HG03025 (cell line): ENCODE results near the gene GOLGA6D.
"Not testable (repeated sequence)": the region's sequence is repeated elsewhere in the genome, so short reads cannot be mapped to it uniquely, and the experiment has no call there.

ENCODE experiments used
- ATAC-seq: cut with Tn5 transposase; IDR thresholded peaks from one replicate; pipeline ENCODE4 v1.9.1; 2021; ENCODE audit warnings: mild to moderate bottlenecking, moderate library complexity; ENCODE audit not compliant: unreplicated experiment, low FRiP score

The GOLGA6D gene

DNA sequence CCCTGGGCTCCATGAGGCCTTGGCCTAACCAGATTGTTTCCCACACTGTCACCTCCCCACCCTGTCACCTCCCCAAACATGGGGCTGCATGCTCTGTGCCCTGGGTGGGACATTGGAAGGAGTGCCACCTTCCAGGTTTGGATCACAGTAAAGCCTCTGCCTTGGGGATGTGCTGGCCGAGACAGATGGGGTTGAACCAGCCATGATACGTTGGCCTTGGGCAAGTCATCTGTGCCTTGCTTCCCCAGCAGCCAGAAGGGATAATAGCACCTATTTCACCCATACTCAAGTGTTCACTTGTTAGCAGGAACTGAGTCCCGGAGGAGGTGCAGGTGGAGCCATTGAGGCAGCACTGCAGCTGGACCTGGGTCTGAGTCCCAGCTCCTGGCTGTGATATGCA, 7.0 kb upstream of the GOLGA6D start:
- ATAC-seq: not testable (repeated sequence)

DNA sequence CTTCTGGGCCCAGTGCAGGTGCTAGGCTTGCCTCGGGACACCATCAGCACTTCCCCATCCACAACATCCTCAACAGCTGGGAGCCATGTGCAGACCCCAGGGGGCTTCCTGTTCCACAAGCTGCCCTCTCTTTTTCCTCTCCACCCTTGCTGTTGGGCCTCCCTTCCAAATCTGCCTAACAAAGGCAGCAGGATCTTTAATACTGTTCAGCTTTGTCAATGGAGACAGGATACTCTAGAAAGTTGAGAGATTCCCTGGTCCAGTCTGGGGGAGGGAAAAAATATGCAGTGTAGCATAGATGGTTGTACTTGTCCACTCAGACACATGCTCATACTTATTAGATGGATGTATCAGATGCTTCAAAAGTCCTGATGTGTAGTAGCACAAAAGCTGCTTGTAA, 4.1 kb upstream of the GOLGA6D start:
- not testable (repeated sequence) for ATAC-seq

DNA sequence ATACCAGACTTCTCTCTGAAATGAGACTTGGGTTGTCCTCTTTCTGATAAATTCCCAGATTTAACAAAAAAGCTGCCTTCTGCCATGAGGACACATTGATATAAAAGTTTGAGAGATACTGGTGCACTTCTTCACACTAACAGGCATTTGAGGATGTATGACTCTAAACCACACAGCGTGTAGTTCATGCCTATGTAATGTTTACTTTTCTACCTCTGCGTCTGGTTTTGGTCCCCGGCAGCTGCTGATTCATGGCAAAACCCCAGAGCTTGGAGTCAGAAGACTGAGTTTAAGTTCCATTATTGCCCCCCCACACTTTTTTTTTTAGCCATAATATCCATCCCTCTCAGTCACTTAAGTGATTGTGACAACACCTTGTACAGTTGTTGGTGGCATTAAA, 1.5 kb downstream of the GOLGA6D start:
- ATAC-seq: not testable (repeated sequence)

DNA sequence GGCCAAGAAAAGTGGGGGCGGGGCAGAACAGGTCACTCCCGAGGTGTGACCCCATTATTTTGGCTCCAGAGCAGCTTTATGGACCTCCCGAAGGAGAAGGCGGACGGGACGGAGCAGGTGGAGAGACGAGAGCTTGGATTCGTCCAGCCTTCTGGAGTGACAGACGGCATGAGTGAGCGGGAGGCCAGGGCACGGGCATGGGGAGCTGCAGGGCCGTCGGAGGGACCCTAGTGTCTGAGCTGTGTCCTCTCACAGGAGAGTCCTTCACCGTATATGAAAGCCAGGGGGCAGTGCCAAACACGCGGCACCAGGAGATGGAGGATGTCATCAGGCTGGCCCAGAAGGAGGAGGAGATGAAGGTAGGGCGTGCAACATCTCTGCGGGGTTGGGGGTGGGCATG, 11.0 kb downstream of the GOLGA6D start:
- not testable (repeated sequence) for ATAC-seq

DNA sequence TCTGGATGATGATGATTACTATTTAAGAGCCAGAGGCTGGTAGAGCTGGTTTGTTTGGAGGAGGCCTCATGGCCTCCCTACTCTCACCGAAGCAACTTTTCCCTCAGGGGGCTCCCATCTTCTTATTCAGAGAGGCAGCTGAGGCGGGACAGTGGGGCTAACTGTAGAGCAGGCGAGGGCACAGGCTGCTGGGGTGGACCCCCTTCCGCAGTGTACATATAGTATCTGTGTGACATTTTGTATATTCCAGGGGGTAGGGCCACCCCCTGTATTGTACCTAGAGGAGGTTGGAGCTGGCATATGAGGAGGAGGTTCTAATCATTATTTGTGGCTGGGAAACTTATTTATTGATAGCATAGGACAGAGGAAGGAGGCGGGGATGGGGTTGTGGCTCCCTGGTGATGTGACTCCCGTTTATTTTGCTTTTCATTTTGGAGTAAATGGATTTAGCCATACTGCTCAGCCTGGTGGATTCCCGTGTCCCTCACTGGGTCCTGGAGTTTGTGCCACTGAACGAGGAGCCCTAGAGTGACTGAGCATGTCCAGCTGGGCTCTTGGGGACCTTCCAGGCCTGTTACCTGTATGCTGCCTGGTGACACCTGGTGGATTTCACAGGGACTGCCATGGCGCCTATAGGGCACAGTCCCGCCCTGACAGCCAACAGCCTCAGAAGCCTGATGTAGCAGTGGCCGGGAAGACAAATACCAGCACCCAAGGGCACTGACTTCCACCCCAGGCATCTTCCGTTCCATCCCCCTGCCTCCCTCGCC, 16.1 kb downstream of the GOLGA6D start:
- not testable (repeated sequence) for ATAC-seq

DNA sequence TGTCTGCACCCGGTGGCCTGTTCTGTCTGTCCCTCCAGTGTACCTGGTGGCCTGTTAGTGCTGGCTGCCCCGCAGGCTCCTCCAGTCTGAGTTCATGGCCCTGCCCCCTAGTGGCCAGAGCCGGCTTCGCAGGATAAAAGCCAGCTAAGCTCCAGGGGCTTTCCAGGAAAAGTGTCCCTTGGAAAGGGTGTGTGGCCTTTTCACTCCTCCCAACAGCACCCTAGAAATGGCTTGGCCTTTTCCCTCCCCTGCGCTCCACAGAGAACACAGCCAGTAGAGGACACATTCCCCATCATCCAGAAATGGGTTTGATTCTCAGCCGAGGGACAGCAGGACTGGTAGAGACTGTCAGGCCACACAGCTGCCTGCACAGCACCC, 16.7 kb downstream of the GOLGA6D start:
- ATAC-seq: not testable (repeated sequence)

DNA sequence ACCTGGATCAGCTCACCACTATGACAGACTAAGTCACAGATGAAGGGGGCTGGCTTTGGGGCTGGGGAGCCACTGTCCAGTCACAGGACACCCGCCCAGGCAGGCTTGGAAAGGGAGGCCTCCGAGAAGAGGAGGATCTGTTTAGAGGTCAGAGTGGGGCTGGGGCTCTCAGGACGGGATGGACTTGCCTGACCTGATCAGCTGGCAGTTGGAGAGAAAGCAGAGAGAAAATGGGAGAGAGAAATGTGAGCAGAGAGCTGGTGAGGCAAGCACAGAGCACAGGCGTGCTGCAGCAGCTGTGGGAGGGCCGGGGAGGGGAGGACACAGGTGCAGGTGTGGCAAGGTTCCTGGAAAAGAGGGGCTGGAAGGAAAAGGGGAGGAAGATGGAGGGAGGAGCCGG, 17.4 kb downstream of the GOLGA6D start:
- ATAC-seq: not testable (repeated sequence)

DNA sequence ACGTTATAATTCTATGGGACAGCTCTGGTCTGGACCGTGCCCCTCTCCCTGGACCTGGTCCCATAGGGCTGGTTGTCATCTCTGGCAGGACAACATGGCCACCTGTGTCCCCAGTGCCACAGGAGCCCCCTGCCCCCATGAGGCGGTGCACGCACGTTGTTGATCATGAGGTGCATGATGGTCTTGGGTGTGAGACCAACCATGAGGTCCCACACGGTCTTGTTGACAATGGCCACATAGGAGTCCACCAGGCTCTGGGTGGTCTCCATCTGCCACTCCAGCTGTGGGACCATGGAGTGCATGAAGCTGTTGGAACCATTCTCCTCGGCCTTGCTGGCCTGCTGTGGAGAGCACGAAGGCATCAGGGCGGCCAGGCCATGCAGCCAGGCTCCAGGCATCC, 19.7 kb downstream of the GOLGA6D start:
- ATAC-seq: no peak

DNA sequence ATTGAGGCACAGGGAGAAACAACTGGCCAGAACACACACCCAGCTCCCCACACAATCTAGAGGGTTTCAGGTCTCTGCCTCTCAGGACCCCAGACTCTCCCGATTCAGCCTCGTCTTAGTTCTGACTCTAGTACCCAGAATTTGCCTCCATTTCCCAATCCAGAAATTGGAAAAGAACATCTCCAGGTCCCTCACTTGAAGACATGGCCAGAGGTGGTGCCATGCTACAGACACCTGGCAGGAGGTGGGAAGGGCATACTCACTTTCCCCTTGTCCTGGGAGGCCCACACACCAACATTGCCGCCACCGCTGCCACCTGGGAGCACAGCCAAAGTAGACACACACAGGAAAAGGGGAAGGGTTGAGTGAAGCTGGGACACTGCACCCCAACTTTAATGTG, 20.1 kb downstream of the GOLGA6D start:
- ATAC-seq: not testable (repeated sequence)

DNA sequence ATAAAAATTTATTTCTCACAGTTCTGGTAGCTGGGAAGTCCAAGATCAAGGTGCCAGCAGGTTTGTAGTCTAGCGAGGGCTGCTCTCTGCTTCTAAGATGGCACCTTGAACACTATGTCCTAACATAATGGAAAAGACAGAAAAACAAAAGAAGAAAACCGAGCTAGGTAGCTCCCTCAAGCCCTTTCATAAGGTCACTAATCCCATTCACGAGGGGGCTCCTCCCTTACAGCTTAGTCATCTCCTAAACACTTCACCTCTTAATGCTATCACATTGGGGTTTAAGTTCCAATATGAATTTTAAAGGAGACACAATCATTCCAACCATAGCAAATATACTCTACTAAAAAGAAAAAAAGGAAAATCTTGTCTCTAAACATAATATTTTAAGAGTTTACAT, 23.6 kb downstream of the GOLGA6D start:
- no peak for ATAC-seq

DNA sequence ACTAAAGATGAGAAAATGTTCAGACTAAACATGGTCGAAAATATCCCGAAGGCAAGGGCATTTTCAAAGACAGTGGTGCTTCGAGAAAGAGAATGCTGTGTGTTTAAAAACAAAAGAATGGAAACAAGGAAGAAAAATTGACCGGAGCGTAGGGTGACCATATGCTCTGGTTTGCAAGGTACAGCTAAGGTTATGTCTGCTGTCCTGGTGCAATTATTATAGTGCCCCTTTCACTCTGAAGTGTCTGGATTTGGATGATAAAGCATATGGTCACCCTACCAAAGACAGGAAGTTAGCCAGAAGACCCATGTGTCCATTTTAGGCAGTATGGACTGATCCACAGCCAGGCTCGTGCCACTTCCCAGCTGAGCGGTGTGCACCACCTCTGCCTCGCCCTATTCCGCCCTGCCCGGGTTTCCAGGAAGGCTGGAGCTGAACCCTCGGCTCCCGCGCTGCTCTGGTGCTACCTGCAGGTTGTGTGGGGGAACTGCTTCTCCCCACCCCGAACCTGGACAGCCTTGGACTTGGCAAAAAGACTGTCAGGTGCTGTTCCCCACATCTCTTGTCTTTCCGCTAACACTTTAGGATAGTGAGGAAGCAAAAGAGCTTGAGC, 25.2 kb downstream of the GOLGA6D start:
- no peak for ATAC-seq

DNA sequence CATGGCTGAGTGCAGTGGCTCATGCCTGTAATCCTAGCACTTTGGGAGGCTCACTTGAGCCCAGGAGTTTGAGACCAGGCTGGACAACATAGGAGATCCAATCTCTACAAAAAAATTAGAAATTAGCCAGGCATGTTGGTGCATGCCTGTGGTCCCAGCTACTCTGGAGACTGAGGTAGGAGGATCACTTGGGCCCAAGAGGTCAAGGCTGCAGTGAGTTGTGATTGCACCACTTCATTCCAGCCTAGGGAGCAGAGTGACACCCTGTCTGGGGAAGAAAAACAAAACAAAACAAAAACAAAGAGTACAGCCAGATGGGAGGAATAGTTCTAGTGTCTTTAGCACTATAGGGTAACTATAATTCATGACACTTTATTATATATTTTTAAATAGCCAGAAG, 27.1 kb downstream of the GOLGA6D start:
- ATAC-seq: no peak

DNA sequence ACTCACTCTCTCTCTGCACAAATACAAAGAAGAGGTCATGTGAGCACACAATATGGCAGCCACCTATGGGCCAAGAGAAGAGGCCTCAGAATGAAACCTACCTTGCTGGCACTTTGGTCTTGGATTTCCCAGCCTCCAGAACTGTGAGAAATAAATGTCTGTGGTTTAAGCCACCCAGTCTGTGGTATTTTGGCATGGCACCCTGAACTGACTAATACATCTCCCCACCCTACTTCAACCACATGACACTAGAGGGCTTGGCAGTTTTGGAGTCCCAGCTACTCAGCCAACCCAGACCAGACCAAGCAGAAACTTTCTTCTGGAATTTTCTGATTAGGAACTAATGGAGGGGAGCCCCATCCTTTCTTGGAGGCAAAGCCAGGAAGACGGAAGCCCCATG, 29.9 kb downstream of the GOLGA6D start:
- not testable (repeated sequence) for ATAC-seq

DNA sequence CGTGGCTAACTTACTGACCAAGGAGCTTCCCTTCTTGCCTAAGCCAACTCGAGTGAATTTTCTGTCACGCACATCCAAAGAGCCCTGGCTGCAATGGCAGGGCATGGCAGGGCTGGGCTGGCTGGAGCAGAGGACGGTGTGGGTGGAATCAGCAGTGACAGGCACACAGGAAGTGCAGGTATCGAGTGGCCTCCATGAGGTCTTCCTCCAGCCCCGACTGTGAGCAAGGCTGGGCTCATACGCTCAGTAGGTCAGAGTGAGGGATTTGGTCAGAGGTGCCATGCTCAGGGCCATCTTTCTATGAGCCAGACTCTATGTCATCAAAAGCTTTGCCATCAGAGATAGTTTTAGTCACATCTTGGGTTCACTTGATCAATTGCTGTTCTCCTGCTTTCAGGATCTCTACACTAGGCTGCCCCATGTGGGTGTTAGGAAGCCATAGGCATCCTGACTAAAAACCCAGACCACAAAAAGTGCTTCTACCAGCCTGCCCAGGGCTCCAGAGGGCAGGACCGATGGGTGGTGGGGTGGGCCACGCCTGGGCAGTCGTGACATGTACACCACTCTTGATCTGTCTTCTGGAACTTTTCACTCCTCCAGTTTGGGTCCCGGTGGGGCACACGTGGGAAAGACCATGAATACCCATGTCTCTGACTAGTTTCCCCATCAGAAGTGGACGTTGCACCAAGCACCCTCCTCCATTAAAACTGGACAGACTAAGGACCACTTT, 30.6 kb downstream of the GOLGA6D start:
- ATAC-seq: no peak

DNA sequence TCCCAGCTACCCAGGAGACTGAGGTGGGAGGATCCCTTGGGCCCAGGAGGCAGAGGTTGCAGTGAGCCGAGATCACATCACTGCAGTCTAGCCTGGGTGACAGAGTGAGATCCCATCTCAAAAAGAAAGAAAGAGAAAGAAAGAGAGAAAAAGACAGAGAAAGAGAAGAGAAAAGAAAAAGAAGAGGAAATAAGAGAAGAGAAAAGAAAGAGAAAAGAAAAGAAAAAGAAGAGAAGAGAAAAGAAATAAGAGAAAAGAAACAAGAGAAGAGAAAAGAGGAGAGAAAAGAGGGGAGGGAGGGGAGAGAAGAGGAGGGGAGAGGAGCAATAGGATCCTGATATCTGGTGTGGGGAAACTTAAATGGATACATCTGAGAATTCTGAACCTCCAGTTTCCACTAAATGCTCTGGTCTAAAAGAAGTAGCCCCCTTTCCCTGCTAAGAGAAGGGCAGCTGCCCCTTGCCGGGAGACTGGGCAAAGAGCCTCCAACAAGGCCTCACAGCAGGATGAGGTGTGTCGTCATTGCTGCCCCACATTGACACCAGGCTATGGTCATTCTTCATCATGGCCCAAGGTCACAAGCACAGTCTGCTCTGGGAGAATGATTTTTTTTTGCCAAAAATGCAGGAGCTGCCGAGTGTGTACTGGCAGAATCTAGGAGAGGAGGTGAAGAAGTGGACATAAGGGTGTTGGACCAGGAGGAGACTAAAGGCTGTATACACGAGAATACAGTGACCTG, 32.1 kb downstream of the GOLGA6D start:
- no peak for ATAC-seq

DNA sequence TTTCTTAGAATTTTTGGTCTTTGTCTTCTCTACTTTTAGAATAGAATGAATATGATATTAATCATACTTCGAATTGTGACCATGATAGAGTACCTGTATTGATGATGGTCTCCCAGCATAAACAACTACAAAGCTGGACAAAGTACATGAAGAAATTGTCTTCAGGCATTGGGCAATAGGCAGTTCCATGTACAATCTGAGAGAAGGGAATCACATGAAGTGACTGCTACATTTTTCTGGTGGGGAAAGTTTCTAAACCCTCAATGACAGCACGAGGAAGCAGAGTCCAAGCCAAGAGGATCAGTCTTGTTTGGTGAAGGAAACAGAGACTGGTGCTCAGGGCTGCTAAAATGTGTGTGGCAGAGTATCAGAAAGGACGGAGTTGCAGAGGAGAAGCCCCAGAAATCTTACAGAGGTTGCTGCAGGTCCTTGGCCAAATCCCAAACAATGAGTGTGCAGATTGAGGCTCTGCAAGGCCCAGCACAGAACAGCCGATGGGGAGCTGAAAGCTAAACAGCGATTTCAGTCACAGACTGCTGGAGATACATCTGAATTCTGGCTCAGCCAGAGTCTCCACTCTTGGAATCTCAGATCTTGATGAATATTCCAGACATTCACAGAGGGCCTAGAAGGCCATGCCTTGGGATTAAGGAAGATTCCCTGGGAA, 36.7 kb downstream of the GOLGA6D start:
- not testable (repeated sequence) for ATAC-seq

DNA sequence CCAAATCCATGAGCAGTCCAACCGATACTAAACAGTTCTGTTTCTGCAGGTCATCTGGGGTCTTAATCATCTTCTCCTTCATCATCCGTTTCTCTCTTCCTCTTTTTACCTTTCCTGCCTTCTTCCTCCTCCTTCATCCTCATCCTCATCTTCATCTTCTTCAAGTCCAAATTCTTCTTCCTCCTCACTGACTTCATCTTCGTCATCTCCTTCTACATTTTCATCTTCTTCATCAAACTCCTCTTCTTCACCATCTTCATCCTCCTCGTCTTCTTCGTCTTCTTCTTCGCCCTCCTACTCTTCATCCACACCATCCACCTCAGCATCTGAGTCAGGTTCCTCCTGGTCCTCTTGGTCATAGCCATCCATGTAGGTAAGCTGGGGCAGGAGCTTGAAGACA, 39.1 kb downstream of the GOLGA6D start:
- ATAC-seq: no peak

DNA sequence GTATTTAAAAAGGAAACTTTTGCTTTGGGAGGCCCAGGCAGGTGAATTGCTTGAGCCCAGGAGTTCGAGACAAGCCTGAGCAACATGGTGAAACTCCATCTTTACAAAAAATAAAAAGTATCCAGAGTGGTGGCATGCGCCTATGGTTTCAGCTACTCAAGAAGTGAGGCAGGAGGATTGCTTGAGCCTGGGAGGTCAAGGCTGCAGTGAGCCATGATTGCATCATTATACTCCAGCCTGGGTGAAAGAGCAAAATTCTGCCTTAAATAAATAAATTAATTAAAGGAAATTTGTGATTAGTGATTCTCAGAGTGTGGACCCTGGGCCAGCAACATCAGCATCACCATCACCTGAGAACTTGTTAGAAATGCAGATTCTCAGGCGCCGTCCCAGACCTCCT, 43.3 kb downstream of the GOLGA6D start:
- no peak for ATAC-seq

DNA sequence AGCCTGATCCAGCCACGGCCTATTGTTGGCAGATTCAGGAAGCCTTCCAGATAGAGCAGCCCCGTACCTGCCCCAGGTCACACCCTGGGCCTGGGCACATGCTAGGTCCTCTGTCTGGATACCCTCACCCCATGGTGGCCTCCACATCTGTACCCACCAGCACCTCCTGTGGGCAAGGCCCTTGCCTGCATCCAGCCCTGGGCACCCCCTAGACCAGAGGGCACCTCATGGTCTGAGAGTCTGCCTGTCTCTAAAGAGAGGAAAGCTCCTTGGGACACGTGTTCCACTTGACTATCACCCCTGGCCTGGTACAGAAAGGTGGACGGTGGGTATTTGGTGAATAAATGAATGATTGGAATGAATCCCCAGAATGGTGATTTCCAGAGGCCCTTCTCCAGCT, 44.4 kb downstream of the GOLGA6D start:
- ATAC-seq: no peak

DNA sequence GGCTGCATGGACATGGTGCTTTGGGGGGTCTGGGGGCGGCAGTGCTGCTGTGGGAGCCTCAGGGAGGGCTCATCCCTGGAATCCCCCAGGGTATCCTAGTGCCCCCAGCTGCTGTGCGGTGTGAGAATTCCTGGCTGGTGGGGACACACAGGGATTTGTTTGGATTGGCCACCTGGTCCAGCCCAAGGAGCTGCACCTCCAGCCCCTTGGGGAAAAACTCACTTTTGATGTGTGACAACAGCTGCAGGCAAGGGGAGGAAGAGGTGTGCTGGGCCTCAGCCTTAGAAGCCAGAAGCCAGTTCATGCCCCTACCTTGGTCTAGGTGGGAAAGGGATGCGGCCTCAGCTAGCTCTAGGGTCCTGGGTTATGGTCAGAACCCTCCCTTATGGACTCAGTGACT, 44.9 kb downstream of the GOLGA6D start:
- ATAC-seq: no peak
